Lower leg skin (tissue), 3 donors: ENCODE measurements around the gene ARHGEF19.

Experiments
- POLR2A ChIP-seq, 2 donors: fragments of 450-650 bp; IDR thresholded peaks; one replicate each; pipeline ENCODE4 v1.6.1; 2016 to 2017; ENCODE audit warnings: antibody characterized with exemption in 2 of 2, mild to moderate bottlenecking in 1 of 2, moderate library complexity in 1 of 2
- TF ChIP-seq, protein P1 (sequence below), 3 donors: fragments of 450-650 bp; IDR thresholded peaks; one replicate each; pipeline ENCODE4 v1.5.1; 2016; ENCODE audit warnings: antibody characterized with exemption in 3 of 3, mild to moderate bottlenecking in 3 of 3, moderate library complexity in 2 of 3

DNA sequence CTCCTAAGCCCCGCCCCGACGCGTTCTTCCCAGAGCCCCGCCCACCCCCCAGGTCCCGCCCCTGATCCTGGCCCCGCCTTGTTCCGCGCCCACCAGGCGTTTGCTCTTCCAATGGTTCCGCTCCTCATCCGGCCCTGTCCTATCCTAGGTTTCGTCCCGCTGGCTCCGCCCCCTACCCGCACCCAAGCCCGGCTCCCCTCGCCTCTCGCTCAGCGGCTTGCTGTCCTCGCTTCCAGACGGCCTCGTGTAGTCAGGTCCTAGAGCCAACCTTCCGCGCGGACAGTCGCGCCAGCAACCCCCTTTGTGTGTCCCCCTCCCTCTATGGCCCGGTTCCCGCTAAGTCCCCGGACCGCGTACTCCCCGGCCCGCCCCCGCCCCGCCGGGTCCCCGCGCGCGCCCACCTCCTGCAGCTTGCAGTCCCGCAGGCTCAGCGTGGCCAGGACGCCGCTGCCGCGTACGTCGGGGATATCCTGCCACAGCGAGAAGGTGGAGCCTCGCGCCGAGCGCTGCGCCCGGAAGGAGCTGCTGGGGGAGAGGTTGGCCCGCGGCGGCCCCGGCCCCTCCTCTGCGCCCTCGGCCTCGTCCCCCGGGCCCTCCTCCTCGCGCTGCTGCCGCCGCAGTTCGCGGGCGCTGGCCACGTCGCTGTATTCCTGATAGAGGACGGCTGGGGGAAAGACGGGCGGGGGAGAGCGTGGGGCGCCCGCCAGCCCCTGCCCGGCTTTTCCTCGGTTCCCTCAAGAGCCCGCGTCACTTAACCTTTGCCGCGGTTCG lies 5.7 kb downstream of the ARHGEF19 start:
- no peak for TF ChIP-seq POLR2A (IDR thresholded peaks at IDR 0.05)
- TF ChIP-seq, protein P1, sequence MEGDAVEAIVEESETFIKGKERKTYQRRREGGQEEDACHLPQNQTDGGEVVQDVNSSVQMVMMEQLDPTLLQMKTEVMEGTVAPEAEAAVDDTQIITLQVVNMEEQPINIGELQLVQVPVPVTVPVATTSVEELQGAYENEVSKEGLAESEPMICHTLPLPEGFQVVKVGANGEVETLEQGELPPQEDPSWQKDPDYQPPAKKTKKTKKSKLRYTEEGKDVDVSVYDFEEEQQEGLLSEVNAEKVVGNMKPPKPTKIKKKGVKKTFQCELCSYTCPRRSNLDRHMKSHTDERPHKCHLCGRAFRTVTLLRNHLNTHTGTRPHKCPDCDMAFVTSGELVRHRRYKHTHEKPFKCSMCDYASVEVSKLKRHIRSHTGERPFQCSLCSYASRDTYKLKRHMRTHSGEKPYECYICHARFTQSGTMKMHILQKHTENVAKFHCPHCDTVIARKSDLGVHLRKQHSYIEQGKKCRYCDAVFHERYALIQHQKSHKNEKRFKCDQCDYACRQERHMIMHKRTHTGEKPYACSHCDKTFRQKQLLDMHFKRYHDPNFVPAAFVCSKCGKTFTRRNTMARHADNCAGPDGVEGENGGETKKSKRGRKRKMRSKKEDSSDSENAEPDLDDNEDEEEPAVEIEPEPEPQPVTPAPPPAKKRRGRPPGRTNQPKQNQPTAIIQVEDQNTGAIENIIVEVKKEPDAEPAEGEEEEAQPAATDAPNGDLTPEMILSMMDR (IDR thresholded peaks at IDR 0.05), result no peak
